NOMO-1 treated with DMSO at 0.1 percent for 48 hours (cell line): ENCODE measurements around the gene UTP3.
A peak's percentile ranks its signal among the peaks of the same experiment; 100 is the strongest.
"Not testable (repeated sequence)": the region's sequence is repeated elsewhere in the genome, so short reads cannot be mapped to it uniquely, and the experiment has no call there.

Source experiments
- DNase-seq: peaks from one replicate; lab custom pipeline; 2025; ENCODE audit not compliant: unreplicated experiment; lab: John Stamatoyannopoulos, UW

UTP3 gene

DNA sequence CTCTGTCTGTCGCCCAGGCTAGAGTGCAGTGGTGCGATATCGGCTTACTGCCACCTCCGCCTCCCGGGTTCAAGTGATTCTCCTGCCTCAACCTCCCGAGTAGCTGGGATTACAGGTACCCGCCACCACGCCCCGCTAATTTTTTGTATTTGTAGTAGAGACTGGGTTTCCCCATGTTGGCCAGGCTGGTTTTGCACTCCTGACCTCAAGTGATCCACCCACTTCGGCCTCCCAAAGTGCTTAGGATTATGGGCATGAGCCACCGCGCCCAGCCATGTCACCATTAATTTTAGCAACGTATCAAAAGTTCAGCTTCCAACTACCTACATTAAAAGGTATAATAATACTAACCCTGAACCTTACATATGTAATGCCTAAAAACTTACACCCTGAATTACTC lies 940 bp upstream of the UTP3 start:
- DNase-seq: no peak

DNA sequence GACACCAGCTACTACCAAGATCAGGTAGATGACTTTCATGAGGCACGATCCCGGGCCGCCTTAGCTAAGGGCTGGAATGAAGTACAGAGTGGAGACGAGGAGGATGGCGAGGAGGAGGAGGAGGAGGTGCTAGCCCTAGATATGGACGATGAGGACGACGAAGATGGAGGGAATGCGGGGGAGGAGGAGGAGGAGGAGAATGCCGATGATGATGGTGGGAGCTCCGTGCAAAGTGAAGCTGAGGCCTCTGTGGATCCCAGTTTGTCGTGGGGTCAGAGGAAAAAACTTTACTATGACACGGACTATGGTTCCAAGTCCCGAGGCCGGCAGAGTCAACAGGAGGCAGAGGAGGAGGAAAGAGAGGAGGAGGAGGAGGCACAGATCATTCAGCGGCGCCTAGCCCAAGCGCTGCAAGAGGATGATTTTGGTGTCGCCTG lies 481 bp downstream of the UTP3 start:
- no peak for DNase-seq

DNA sequence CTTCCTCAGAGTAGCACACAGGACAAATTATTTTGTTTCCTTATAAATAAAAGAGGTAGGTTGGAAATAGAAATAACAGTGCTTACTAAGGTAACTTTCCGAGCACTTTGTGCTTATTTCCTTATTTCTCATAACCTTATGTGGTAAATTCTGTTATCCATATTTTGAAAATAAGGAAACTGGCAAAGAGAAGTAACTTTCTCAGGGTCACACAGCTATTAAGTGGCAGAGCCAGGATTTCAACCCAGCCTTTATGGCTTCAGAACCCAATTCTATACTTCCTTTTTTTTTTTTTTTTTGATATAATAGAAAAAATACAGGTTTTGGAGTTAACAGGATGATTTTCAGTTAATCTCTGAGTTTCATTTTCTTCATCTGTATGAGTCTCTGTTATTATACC lies 3.3 kb downstream of the UTP3 start:
- peak; percentile 70 for DNase-seq

DNA sequence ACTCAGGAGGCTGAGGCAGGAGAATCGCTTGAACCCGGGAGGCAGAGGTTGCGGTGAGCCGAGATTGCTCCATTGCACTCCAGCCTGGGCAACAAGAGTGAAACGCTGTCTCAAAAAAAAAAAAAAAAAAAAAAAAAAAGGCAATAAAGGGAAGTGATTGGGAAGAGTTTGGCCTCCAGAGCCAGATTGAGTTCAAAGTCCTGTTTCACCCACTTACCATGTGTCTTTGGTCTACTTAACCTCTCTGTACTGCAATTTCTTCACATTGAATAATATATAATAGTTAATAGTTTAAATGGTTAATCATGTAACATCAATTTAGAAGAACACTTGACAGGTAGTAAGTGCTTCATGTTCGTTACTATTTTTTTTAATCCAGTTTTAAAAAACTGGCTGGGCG lies 6.3 kb downstream of the UTP3 start:
- DNase-seq: not testable (repeated sequence)

DNA sequence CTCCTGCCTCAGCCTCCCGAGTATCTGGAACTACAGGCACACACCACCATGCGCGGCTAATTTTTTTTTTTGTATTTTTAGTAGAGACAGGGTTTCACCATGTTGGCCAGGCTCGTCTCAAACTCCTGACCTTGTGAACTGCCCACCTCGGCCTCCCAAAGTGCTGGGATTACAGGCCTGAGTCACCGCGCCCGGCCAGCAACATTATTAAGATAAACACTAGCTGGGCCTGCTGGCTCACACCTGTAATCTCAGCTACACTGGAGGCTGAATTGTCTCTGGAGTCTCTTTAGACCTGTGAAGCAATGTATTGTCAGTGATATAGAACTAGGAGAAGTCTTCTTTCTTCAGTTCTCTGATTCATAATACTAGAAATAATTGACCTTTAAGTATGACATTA lies 10.1 kb downstream of the UTP3 start:
- DNase-seq: not testable (repeated sequence)

DNA sequence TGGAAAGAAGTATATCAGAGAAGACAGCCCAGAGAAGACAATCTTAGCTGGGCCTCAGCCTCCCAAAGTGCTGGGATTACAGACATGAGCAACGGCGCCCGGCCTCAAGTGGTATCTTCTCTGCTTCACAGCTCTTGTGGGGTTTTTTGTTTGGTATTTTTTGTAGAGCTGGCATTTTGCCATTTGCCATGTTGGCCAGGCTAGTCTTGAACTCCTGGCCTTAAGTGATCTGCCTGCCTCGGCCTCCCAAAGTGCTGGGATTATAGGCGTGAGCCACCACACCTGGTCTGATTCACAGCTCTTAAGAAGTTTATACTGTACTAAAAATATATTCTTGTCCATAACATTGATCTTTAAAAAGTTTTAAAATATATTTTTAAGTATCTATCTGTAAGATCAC lies 12.4 kb downstream of the UTP3 start:
- DNase-seq: no peak

DNA sequence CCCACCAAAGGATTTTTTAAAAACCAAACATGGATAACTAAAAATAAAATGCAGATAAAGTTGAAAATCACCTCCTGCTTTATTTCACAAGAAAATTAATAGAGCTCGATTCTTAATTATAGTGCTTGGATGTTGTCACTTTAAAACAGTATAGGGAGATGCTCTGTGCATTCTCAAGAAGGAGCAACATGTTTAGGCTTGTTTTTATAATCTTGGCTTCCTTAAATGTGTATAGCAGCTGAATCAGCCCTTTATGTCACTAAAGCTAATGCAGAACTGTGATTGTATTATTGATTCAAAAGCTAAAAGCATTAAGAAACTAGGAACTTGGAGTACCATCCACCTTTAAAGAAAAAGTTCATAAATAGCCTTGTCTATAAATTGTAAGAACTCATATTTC lies 12.9 kb downstream of the UTP3 start:
- no peak for DNase-seq

DNA sequence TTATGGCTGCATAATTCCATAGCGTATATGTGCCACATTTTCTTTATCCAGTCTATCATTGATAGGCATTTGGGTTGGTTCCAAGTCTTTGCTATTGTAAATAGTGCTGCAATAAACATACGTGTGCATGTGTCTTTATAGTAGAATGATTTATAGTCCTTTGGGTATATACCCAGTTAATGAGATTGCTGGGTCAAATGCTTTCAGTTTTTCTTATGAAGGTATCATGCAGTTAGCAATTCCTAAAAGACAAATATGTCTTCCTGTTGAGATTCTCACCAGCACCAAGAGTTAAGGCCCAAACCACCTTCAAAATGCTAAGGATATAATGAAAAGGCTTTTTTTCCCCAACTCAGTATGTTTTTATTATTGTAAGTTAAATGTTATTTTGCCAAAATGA lies 14.3 kb downstream of the UTP3 start:
- not testable (repeated sequence) for DNase-seq

DNA sequence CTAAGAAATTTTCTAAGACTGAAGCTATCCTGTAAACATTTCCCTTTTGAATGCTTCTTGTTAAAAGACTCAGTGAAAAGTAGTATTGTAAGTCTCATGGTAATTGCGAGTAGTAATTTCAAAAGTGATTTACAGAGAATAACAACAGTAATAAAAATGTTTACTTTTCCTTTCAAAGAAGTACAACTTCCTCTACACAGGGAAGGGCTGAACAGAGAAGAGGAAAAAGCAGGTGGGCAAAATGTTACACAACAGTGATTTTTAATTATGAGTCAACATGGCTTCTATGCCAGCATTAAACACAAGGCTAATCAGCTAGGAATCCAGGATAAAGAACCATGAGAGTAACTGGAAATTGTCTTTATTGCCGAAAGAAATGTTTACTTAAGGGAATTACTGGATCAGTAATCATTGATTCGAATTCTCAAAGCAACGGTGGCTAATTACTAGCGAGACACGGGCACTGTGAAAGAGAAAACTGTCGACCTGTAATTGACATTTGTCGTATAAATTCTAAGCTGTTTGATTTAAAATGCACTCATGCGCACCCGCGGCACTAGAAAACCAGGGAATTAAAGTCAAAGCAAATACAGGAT lies 15.4 kb downstream of the UTP3 start:
- DNase-seq: no peak

DNA sequence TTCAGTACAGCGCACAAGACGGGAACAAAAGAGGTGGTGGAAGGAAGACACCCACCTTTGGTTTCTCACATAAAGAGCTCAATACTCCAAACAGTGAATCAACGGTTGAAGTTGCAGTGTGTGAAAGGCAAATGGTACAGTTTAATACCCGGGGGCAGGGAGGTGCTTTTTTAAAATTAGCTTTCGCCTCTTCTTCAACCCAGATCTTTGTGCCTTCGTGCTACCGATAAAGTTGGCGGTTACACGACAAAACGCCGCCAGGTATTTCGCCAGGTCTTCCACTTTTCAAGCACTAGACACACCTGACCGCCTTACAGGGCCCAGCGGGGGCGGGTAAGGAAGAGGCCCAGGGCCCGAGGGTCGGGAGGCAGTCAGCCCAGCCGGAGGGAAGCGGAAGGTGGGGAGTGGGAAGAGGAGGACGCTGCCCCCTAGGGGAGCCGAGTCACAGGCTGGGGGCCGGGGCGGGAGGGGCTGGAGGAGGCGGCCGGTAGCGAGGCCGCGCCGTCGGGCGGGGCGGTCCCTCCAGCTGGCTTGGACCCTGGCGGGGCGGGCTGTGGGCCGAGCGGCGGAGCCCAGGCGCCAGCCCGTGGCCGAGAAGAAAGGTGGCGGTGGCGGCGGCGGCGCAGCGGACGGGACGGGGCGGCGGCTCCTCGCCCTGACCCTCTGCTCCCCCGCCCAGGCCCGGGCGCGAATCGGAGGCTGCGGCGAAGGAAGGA lies 16.0 kb downstream of the UTP3 start:
- DNase-seq: peak; percentile 34

DNA sequence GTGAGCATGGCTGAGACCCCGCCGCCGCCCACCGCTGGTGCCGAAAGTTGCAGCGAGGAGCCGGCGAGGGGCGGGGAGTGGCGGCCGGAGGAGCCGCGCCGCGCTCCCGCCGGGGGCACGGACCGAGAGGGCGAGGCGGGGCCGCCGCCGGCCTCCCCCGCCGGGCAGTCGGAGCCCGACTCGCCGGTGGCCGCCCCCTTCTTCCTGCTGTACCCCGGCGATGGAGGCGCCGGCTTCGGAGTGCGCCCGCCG lies 16.5 kb downstream of the UTP3 start:
- DNase-seq: no peak

DNA sequence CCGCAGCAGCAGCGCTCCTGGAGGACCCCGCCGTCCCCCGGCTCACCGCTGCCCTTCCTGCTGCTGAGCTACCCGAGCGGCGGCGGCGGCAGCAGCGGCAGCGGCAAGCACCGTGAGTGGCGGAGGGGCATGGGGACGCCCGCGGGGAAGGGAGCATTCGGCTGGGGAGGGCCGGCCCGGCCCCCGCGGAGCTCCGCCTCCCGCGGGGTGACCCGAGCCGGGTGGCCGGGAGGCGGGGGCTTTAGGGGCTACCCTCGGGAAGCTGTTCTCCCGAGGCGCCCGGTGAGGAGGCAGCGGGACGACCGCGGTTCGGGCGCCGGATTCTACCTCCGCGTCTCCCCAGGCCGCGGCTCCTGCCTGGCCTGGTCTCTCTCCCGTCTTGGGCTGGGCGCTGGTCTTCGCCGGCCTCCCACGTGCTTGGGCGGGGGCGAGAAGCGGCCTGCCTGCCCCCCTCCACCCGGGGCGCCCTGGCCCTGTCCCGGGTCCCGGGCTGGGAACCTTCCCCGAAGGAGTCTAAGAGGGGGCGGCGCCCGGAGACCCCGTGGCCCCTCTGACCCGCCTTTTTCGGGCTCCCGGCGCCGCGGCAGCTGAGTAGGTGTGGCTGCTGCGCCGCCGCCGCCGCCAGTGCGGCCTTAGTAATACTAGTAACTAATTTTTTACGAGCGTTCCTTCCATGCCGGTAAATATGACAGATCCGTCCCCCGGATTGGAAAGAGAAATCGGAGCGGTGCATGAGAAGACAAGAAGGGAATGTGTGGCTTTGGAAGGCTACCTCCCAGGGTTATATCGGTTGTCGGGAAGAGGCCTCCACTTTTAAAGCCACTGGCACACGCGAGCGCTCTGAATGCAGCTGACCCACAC lies 17.1 kb downstream of the UTP3 start:
- peak; percentile 49 for DNase-seq

DNA sequence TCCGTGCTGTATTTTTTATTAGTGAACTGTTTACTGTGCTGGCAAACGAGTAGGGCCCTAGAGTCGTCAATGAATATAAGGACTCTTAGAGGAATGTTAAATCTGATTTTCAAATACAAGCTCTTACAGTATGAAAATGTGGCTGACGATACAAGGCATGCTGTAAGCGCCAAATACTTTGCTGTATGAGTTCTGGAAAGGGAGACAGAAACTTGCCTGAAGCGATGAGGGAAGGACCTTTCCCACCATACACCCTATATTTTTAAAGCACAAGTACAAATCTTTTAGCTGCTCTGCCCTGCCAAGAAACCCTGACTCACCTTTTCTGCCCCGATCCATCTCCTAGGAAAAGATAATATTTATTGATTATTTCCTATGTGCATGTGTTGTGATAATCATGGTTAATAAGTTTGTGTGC lies 17.7 kb downstream of the UTP3 start:
- no peak for DNase-seq

DNA sequence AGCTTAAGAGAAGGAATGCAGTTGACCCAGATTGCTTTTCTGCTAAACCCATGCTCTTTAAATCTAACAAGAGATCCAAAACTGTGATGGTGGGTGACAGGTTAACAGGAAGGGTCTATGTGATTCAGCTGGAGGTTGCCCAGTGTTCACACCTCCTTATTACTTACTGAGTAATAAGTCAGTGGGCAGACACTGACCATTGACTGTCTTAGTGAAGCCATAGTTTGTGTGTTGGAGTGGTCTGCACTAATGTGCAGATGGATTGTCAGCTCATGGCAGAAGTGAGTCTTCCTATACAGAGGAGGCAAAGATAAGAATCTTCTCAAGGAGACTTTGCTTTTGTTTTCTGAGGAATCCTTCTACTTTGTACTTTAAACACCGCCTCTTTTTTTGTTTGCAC lies 18.2 kb downstream of the UTP3 start:
- DNase-seq: no peak

DNA sequence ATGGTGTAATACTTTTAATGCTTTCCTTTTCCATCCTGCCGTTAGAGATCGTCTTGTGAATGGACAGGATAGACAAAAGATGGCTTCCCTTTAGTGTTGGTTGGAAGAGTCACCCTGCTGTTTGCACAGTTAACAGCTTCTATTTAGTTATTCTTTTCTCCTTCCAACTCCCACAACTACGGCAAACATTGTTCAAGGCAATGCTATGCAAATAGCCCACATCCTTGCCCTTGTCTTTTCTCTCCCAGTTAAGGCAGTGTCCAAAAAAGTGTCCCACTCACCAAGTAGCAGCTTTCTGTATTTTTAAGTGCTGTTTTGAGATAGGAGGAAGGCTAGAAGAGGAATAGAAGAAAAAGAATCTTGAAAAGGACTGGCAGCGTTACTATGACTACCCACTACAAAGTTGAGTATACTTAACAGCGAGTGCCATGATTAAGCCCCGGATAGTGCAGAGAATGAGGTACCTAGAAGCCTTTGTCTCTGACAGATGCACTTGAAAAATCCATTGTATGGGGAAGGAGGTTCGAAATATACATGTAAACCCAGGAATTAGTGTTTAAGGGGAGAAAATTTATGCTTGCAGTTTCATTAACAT lies 21.4 kb downstream of the UTP3 start:
- no peak for DNase-seq

DNA sequence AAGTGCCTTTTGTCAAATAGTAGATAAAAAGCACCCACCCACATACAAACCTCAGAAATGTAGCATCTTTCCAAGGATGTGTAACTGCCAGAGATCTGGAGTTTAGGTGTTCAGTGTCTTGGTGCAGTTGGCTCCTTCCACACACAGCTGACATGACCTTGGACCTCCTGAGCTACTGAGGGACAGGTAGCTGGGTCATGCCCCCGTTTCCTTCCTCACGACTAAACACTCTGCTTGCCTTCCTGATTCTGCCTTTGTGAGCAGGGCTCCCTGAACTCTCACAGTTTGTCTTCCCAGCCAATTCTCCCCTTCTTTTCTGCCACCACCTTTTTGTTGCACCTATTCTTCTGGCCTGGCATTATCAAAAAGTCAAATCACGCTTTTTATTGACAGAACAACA lies 23.3 kb downstream of the UTP3 start:
- DNase-seq: no peak

DNA sequence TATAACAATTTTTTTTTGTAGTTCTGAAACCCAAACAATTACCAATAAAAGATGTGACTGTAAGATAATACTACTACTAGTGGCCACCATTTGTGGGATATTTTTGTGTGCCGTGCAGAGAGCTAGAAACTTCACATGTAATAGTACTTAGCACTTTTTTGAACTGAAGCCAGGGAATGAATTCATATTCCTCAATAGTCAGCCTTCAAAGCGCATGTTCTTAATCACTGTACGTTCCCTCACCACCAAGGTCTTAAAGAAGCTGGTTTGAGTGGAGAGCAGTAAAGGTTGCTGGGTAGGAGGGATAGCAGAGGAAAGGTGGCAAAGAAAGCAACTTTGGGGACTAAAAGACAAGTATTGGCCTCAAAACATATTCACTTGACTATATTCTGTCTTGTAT lies 23.8 kb downstream of the UTP3 start:
- DNase-seq: no peak

DNA sequence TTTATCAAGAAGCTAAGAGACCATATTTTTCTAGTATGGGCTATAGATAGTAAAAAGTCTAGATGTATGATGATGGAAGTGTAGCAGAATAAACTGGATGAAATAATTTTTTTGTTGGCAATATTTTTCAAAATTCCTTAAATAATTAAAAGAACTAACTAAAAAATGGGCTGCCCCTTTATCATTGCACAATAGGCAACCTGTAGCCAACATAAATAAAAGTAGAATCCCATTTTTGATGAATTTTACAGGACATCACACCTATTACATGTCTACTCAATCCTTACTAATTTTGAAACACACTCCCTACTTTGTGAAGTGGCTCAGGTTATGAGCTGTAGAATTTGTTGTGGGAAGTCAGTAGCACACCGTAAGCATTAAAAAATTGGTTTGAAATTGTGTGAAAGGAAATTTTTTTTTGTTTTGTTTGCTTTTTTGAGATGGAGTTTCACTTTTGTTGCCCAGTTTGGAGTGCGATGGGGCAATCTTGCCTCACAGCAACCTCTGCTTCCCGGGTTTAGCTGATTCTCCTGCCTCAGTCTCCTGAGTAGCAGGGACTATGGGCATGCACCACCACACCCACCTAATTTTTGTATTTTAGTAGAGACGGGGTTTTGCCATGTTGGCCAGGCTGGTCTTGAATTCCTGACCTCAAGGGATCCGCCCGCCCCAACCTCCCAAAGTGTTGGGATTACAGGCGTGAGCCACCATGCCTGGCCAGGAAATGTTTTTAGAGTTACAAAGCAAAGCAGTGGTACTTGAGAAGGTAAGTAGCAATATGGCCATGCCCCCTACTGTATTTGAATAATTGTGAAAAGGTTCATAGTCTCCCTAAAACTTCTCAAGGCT lies 24.5 kb downstream of the UTP3 start:
- no peak for DNase-seq

DNA sequence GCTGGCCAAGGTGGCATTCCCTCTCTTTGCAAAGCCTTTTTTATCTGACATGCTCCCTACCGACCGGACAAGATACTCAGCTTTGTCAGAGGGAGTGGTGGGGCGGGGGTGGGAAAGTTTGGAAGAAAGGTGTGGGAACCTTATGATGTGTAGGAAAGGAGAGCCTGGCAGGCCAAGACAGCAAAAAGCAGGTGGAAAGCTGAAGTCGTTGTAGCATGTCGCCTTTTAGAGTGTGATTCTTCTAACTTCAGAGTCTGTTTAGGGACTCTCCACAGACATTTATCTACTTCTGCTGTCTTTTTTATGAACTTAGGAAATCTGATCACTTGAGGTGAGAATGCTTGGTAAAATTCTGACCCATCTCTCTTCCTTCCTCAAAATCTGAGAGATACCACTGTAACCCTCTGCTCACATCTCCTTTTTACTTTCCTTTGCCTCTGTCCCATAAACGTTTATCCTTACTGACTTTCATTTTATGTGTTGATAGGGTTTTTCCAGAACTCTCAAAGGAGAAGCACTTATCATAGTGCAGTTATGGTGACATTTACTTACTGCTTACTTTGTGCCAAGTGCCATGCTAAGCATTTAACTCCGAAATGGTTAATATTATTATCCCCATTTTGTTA lies 25.2 kb downstream of the UTP3 start:
- peak; percentile 79 for DNase-seq

DNA sequence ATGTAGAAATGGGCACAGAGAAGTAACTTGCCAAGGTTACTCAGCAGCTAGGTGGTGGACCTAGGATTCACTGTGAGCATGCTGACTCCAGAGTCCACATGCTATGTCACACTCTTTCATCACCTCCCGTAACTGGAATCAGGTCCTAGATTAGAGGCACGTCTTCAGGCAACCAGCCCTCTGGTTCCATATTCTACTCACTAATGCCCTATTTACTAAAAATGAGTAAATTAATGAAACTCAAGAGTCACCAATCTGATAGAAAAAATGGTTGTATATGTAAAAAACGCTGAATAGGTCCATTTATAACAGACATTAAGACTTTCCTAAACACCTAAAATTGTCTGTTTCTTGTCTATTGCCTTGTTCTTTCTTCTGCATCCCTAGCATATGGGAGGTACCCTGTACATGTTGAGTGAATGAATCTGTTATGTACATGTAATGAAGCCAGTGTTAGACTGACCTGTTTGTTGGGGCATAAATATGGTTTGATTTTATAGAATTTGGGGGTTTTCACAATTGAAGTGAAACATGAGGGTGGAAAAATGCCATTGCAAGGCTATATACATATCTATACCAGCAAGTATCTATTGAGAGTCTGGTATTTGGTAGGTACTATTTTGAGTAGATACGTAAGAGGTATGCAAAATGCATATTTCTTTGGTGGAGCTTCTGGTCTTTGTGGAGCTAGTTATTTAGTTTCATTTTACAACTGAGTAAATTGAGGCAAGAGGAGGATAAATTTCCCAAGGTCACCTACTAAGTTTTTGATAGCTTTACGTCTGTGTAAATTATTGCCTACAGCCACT lies 26.0 kb downstream of the UTP3 start:
- DNase-seq: peak; percentile 56
